DND-41 (cell line): Measurements from ENCODE around the gene TREM1.

Source experiments
- ATAC-seq: fragments of 200-7000 bp; cut with Tn5 transposase; 3 replicates; pipeline ENCODE4 v1.9.1; 2021; ENCODE audit warnings: low read depth; ENCODE audit not compliant: insufficient read depth
- DNase-seq: peaks from one replicate; pipeline ENCODE4 v3.0.0-alpha.2; 2020
- H2AFZ ChIP-seq: 2 replicates; pipeline ENCODE4 v1.6.0; 2012; ENCODE audit warnings: low read depth, low read length
- H3K27ac ChIP-seq: 2 replicates; pipeline ENCODE4 v1.5.1; 2012; ENCODE audit warnings: low read length, inconsistent platforms
- H3K27me3 ChIP-seq: fragments of 200-600 bp; sonication (generic); 2 replicates; pipeline ENCODE4 v1.6.0; 2012; ENCODE audit warnings: low read length, mild to moderate bottlenecking, inconsistent platforms; ENCODE audit not compliant: insufficient read depth, poor library complexity
- H3K36me3 ChIP-seq: 2 replicates; pipeline ENCODE4 v1.5.1; 2012; ENCODE audit warnings: low read length, inconsistent platforms; ENCODE audit not compliant: insufficient read depth
- H3K4me1 ChIP-seq: 2 replicates; pipeline ENCODE4 v1.5.1; 2012; ENCODE audit warnings: mild to moderate bottlenecking, low read length; ENCODE audit not compliant: insufficient read depth
- H3K4me2 ChIP-seq: 2 replicates; pipeline ENCODE4 v1.6.0; 2012; ENCODE audit warnings: mild to moderate bottlenecking, moderate library complexity, low read length, inconsistent platforms; ENCODE audit not compliant: insufficient read depth
- H3K4me3 ChIP-seq, 2 experiments: fragments of 200-600 bp in 1 of 2; shearing (Covaris generic) in 1 of 2; 2 replicates each; pipeline ENCODE4 v1.5.1; 2012 to 2016; ENCODE audit warnings: inconsistent platforms in 2 of 2, low read length in 2 of 2, mild to moderate bottlenecking in 2 of 2, low read depth in 1 of 2, moderate library complexity in 1 of 2
- H3K79me2 ChIP-seq: 2 replicates; pipeline ENCODE4 v1.6.0; 2012; ENCODE audit warnings: low read length, inconsistent platforms; ENCODE audit not compliant: insufficient read depth
- H3K9ac ChIP-seq: 2 replicates; pipeline ENCODE4 v1.6.0; 2012; ENCODE audit warnings: low read depth, mild to moderate bottlenecking, inconsistent platforms, low read length, moderate library complexity
- H3K9me3 ChIP-seq: 2 replicates; pipeline ENCODE4 v1.5.1; 2012; ENCODE audit warnings: low read length, moderate library complexity, mild to moderate bottlenecking, inconsistent platforms; ENCODE audit not compliant: insufficient read depth, severe bottlenecking
- H4K20me1 ChIP-seq: 2 replicates; pipeline ENCODE4 v1.6.0; 2012; ENCODE audit warnings: low read length; ENCODE audit not compliant: insufficient read depth
- EZH2 ChIP-seq: IDR thresholded peaks from 3 replicates; pipeline ENCODE4 v1.6.1; 2012; ENCODE audit warnings: borderline replicate concordance, low read depth, mild to moderate bottlenecking, moderate library complexity, low read length, inconsistent platforms; ENCODE audit not compliant: severe bottlenecking
- TF ChIP-seq, protein P1 (sequence below): IDR thresholded peaks from 2 replicates; pipeline ENCODE4 v1.5.1; 2012; ENCODE audit warnings: borderline replicate concordance, low read length, moderate library complexity, mild to moderate bottlenecking; ENCODE audit not compliant: poor library complexity, severe bottlenecking; ENCODE audit errors: extremely low read depth

TREM1 gene

DNA sequence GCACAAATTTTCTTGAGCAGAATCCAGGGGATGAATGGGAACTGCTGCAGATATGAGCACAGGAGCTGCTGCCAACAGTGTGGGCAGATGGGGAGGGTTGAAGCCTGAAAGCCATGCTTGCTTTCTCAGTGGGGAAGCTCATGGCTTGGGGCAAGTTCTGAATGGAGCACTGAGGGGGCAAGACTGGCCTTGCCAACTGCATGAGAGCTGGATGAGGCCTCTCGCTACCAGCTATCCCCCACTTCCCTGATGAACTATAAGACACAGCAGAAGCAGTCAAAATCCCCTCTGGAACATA is 28.3 kb downstream of the TREM1 start:
- H3K4me3 ChIP-seq: no peak overlapping the region
- no peak overlapping the region for H3K9ac ChIP-seq
- H3K36me3 ChIP-seq: no peaks in the 10 kb centered on the region
- DNase-seq (no peak), ATAC-seq (no peak)
- no peak overlapping the region for H3K4me2 ChIP-seq
- TF ChIP-seq, protein P1, sequence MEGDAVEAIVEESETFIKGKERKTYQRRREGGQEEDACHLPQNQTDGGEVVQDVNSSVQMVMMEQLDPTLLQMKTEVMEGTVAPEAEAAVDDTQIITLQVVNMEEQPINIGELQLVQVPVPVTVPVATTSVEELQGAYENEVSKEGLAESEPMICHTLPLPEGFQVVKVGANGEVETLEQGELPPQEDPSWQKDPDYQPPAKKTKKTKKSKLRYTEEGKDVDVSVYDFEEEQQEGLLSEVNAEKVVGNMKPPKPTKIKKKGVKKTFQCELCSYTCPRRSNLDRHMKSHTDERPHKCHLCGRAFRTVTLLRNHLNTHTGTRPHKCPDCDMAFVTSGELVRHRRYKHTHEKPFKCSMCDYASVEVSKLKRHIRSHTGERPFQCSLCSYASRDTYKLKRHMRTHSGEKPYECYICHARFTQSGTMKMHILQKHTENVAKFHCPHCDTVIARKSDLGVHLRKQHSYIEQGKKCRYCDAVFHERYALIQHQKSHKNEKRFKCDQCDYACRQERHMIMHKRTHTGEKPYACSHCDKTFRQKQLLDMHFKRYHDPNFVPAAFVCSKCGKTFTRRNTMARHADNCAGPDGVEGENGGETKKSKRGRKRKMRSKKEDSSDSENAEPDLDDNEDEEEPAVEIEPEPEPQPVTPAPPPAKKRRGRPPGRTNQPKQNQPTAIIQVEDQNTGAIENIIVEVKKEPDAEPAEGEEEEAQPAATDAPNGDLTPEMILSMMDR: no peak
- TF ChIP-seq EZH2: no peak
- no peak overlapping the region for H2AFZ ChIP-seq
- peaks cover 4% of the 10 kb centered on the region; the same call in 1 of the 2 replicates for H3K4me1 ChIP-seq
- H3K79me2 ChIP-seq: no peaks in the 10 kb centered on the region
- H4K20me1 ChIP-seq: no peaks in the 10 kb centered on the region
- no peaks in the 10 kb centered on the region for H3K27me3 ChIP-seq
- peaks cover 16% of the 10 kb centered on the region for H3K9me3 ChIP-seq
- no peak overlapping the region for H3K27ac ChIP-seq

DNA sequence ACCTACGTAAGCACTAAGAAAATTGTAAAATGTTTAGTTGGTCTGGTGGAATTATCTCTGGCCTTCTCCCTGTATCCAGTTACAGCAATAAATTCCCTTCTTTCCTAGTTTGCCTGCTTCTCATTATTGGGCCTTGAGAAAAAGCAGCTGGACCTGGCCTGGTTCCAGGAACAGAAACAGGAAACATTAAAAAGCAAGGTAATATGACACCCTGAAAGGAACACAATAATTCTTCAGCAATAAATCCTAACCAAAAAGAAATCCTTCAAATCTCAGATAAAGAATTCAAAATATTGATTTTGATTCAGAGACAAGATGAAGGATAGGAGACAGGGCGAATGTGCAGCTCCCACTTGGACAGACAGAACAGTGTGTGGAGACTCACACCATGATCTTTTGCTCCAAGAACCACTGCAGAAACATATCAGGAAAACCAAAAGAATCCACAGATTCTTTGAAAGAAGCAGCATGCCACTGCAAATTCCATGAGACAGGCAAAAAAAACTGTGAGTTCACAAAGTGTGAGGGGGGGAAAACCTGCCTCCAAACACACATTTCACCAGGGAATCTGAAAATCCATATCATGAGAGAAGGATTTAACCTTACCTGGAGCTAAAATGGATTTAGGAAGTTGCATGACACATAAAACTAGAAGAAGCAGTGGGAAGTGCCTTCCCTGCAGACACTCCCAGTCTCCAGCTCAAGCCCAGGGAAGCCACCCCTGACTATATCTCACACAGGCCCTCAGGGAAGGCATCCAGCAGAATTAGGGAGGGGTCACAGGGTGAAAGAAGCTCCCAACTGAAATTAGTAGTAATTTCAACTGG is 28.9 kb downstream of the TREM1 start:
- Histone ChIP-seq H3K9me3 (peaks cover 15% of the 10 kb centered on the region), H3K79me2 (no peaks in the 10 kb centered on the region), H3K4me2 (no peak overlapping the region), H3K4me3 (no peak overlapping the region), H3K36me3 (no peaks in the 10 kb centered on the region), H3K4me1 (peaks cover 4% of the 10 kb centered on the region; the same call in 1 of the 2 replicates), H3K27me3 (no peaks in the 10 kb centered on the region), H4K20me1 (no peaks in the 10 kb centered on the region), H3K9ac (no peak overlapping the region), H3K27ac (no peak overlapping the region), H2AFZ (no peak overlapping the region)
- no peak for DNase-seq
- TF ChIP-seq EZH2: no peak
- TF ChIP-seq, protein P1: no peak
- no peak for ATAC-seq

GRCh38 chr6:41256383-41256782 is 30.1 kb downstream of the TREM1 start:
- H2AFZ ChIP-seq: no peak overlapping the region
- H3K79me2 ChIP-seq: no peaks in the 10 kb centered on the region
- DNase-seq (no peak), ATAC-seq (peak; percentile 65)
- H3K4me1 ChIP-seq: peaks cover 4% of the 10 kb centered on the region; the same call in 1 of the 2 replicates
- no peak overlapping the region for H3K27ac ChIP-seq
- no peak overlapping the region for H3K4me2 ChIP-seq
- no peak overlapping the region for H3K4me3 ChIP-seq
- no peak overlapping the region for H3K9ac ChIP-seq
- H3K36me3 ChIP-seq: no peaks in the 10 kb centered on the region
- TF ChIP-seq, protein P1: no peak
- no peak for TF ChIP-seq EZH2
- no peaks in the 10 kb centered on the region for H3K27me3 ChIP-seq
- no peaks in the 10 kb centered on the region for H4K20me1 ChIP-seq
- peaks cover 3% of the 10 kb centered on the region for H3K9me3 ChIP-seq
